PC-3 (cell line): Measurements from ENCODE around the gene DNHD1. TPM values are rescaled to one million over a fixed set of nuclear protein-coding genes. Genes with fewer than 3 reads are reported as not detected.

Source experiments
- ATAC-seq: fragments of 200-7000 bp; cut with Tn5 transposase; 2 replicates; pipeline ENCODE4 v1.9.1; 2020; ENCODE audit warnings: mild to moderate bottlenecking, moderate library complexity
- BruUV-seq: library from RNA; stranded (reverse); fragments of 400-500 nt; replicated peaks from 2 replicates; lab custom pipeline; 2021; lab: Mats Ljungman, UMichigan
- CTCF ChIA-PET: fragments of 300-600 bp; sonication (Branson Sonifier 250); formaldehyde crosslinking; loops from one replicate; lab custom pipeline; 2022; ENCODE audit warnings: antibody characterized with exemption; lab: Charles Lee
- POLR2A ChIA-PET: fragments of 300-600 bp; sonication (Branson Sonifier 250); formaldehyde crosslinking; loops from one replicate; lab custom pipeline; 2022; ENCODE audit warnings: antibody characterized with exemption; ENCODE audit not compliant: unreplicated experiment; lab: Charles Lee
- DNase-seq: peaks from one replicate; pipeline ENCODE4 v3.0.0-alpha.2; 2015
- H2AFZ ChIP-seq: fragments of 300-600 bp; sonication (generic); 2 replicates; pipeline ENCODE4 v1.6.0; 2016; ENCODE audit warnings: antibody characterized with exemption, low read length
- H3F3A ChIP-seq: fragments of 300-600 bp; sonication (generic); one replicate; pipeline ENCODE4 v1.6.0; 2017; ENCODE audit warnings: antibody characterized with exemption, low read length, control low read depth, mild to moderate bottlenecking; ENCODE audit not compliant: unreplicated experiment
- H3K27ac ChIP-seq: fragments of 300-600 bp; sonication (generic); 2 replicates; pipeline ENCODE4 v1.5.1; 2016; ENCODE audit warnings: mild to moderate bottlenecking, low read length
- H3K27me3 ChIP-seq: fragments of 300-600 bp; sonication (generic); 2 replicates; pipeline ENCODE4 v1.6.1; 2016; ENCODE audit warnings: low read length, mixed read lengths
- H3K36me3 ChIP-seq: fragments of 300-600 bp; sonication (generic); 2 replicates; pipeline ENCODE4 v1.6.1; 2016; ENCODE audit warnings: low read depth, mixed run types, low read length, mixed read lengths
- H3K4me1 ChIP-seq: fragments of 300-600 bp; sonication (generic); 2 replicates; pipeline ENCODE4 v1.5.1; 2016; ENCODE audit warnings: low read length; ENCODE audit not compliant: insufficient read depth
- H3K4me2 ChIP-seq: fragments of 300-600 bp; sonication (generic); 2 replicates; pipeline ENCODE4 v1.6.0; 2016; ENCODE audit warnings: low read length
- H3K4me3 ChIP-seq: fragments of 300-600 bp; sonication (generic); 2 replicates; pipeline ENCODE4 v1.5.1; 2016; ENCODE audit warnings: mild to moderate bottlenecking, low read length, mixed read lengths
- H3K79me2 ChIP-seq: fragments of 300-600 bp; sonication (generic); 2 replicates; pipeline ENCODE4 v1.6.1; 2017; ENCODE audit warnings: low read length, mixed read lengths
- H3K9ac ChIP-seq: fragments of 300-600 bp; sonication (generic); 2 replicates; pipeline ENCODE4 v1.6.0; 2016; ENCODE audit warnings: mild to moderate bottlenecking, low read length
- H3K9me2 ChIP-seq: fragments of 300-600 bp; sonication (generic); replicated peaks from 2 replicates; pipeline ENCODE4 v1.6.1; 2016; ENCODE audit warnings: mixed run types, low read length, mixed read lengths
- H3K9me3 ChIP-seq: fragments of 300-600 bp; sonication (generic); 2 replicates; pipeline ENCODE4 v1.6.1; 2016; ENCODE audit warnings: low read length, mixed read lengths
- H4K20me1 ChIP-seq: fragments of 300-600 bp; sonication (generic); 2 replicates; pipeline ENCODE4 v1.6.1; 2016; ENCODE audit warnings: low read length, mixed read lengths
- CTCF ChIP-seq: fragments of 300-600 bp; sonication (generic); conservative IDR thresholded peaks from 2 replicates; pipeline ENCODE4 v1.5.1; 2017; ENCODE audit warnings: antibody characterized with exemption, low read depth, mild to moderate bottlenecking, low read length
- EZH2 ChIP-seq: fragments of 300-600 bp; sonication (generic); IDR thresholded peaks from one replicate; pipeline ENCODE4 v1.6.1; 2017; ENCODE audit warnings: antibody characterized with exemption, mild to moderate bottlenecking, low read length; ENCODE audit not compliant: unreplicated experiment
- EZH2phosphoT487 ChIP-seq: fragments of 300-600 bp; sonication (generic); IDR thresholded peaks from 2 replicates; pipeline ENCODE4 v1.6.1; 2018; ENCODE audit warnings: mild to moderate bottlenecking, antibody characterized with exemption, low read length, borderline replicate concordance
- intact Hi-C: fragments of 100-400 bp; cut with micrococcal nuclease; formaldehyde crosslinking; loops from 2 replicates; pipeline ENCODE4 v1.9.0; 2023
- total RNA-seq: library from RNA; depleted of rRNA; stranded (reverse); fragments of >200 nt; gene quantifications from 2 replicates; pipeline ENCODE4 v1.2.3, GENCODE V29; 2014

DNHD1 gene
- total RNA-seq, 1 experiment from 2014 or later: 9.3 TPM

GRCh38 chr11:6567371-6567745 is 70.3 kb downstream of the DNHD1 start:
- ATAC-seq (no peak), DNase-seq (no peak)
- Histone ChIP-seq H3K4me2 (no peak overlapping the region), H3K9ac (no peak overlapping the region), H4K20me1 (no peaks in the 10 kb centered on the region), H2AFZ (no peak overlapping the region), H3K4me3 (no peak overlapping the region), H3K27me3 (no peaks in the 10 kb centered on the region), H3K9me2 (no peaks in the 10 kb centered on the region), H3K36me3 (no peaks in the 10 kb centered on the region), H3F3A (no peaks in the 10 kb centered on the region), H3K9me3 (no peaks in the 10 kb centered on the region), H3K79me2 (no peaks in the 10 kb centered on the region), H3K27ac (no peak overlapping the region), H3K4me1 (peaks cover 15% of the 10 kb centered on the region)
- CTCF ChIA-PET: no interaction called here
- TF ChIP-seq EZH2 (no peak), EZH2phosphoT487 (no peak), CTCF (no peak)
- POLR2A ChIA-PET: no interaction called here
- intact Hi-C loops: no loop called here
- BruUV-seq: no TSS peak

DNA sequence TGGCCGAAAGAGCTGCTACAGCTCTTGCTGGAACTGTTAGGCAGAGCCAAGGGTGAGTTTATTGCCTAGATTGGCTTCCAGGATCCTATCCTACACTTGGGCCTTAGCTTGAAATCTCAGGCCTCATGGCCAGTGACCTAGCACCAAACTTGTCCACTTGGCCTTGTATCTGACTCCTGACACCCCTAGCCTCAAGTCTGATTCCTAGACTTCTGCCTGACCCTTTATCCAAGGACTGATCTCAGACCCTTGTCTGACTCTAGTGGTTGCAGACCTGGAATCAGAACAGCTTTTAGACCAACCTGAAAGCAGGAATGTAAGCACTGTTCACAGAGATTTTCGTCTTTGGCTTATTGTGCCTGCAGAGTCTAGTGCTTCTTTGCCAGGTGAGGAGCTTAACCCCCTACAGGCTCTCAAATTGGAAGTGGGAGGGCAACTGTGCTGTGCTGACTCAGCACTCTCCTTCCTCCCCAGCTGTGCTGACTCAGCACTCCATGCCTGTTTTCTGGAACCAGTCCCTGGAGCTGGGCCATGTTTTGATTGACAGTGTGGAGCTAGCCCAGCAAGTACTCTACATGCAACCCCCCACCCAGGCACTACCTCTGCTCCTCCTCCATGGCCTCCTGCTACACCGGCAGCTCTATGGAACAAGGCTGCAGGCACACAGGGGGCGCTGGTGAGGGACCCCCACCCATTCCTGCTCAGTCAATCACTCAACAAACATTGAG is 71.3 kb downstream of the DNHD1 start:
- Histone ChIP-seq H3K4me1 (peaks cover 16% of the 10 kb centered on the region), H3K27me3 (no peaks in the 10 kb centered on the region), H3K27ac (no peak overlapping the region), H3K9ac (no peak overlapping the region), H4K20me1 (no peaks in the 10 kb centered on the region), H2AFZ (no peak overlapping the region), H3K79me2 (no peaks in the 10 kb centered on the region), H3K36me3 (no peaks in the 10 kb centered on the region), H3K9me3 (no peaks in the 10 kb centered on the region), H3K4me2 (no peak overlapping the region), H3K4me3 (no peak overlapping the region), H3K9me2 (no peaks in the 10 kb centered on the region), H3F3A (no peaks in the 10 kb centered on the region)
- no TSS peak for BruUV-seq
- intact Hi-C loops: no loop called here
- ChIA-PET CTCF (no interaction called here), POLR2A (no interaction called here)
- DNase-seq (peak; percentile 77), ATAC-seq (peak; percentile 50)
- peak; percentile 33; the same call in 1 of the 2 replicates for TF ChIP-seq CTCF
- no peak for TF ChIP-seq EZH2phosphoT487
- TF ChIP-seq EZH2: no peak

DNA sequence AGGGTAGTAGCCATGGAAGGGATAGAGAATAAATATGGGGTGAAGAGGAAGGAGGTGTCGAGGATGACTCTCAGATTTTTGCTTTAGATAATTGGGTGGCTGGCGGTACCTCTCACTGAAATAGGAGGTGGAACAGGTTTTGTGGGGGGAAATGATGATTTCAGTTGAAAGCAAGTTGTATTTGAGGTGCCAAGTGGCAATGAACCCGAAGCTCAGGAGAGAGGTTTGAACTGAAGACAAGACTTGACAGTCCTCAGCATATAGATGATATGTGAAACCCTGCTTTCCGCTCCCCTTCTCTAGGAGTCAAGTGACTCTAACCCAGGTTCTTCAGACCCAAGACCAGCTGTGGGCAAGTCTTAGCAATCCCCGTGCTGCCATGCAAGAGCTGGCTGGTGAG is 72.6 kb downstream of the DNHD1 start:
- ATAC-seq (no peak), DNase-seq (no peak)
- Histone ChIP-seq H4K20me1 (no peaks in the 10 kb centered on the region), H3K4me3 (no peak overlapping the region), H3K36me3 (no peaks in the 10 kb centered on the region), H3K79me2 (no peaks in the 10 kb centered on the region), H3K9ac (no peak overlapping the region), H3K27ac (no peak overlapping the region), H3F3A (no peaks in the 10 kb centered on the region), H3K4me1 (peaks cover 16% of the 10 kb centered on the region), H3K27me3 (no peaks in the 10 kb centered on the region), H3K9me3 (no peaks in the 10 kb centered on the region), H2AFZ (no peak overlapping the region), H3K9me2 (no peaks in the 10 kb centered on the region), H3K4me2 (no peak overlapping the region)
- ChIA-PET CTCF (no interaction called here), POLR2A (interaction anchor here (0.6 kb wide), 1 partner anchor 13 kb away, joined by 3 read pairs; no protein-coding TSS in a partner anchor)
- no TSS peak for BruUV-seq
- TF ChIP-seq EZH2 (no peak), CTCF (no peak), EZH2phosphoT487 (no peak)
- intact Hi-C loops: no loop called here
